ENCODE data around the gene CA12.

DNA sequence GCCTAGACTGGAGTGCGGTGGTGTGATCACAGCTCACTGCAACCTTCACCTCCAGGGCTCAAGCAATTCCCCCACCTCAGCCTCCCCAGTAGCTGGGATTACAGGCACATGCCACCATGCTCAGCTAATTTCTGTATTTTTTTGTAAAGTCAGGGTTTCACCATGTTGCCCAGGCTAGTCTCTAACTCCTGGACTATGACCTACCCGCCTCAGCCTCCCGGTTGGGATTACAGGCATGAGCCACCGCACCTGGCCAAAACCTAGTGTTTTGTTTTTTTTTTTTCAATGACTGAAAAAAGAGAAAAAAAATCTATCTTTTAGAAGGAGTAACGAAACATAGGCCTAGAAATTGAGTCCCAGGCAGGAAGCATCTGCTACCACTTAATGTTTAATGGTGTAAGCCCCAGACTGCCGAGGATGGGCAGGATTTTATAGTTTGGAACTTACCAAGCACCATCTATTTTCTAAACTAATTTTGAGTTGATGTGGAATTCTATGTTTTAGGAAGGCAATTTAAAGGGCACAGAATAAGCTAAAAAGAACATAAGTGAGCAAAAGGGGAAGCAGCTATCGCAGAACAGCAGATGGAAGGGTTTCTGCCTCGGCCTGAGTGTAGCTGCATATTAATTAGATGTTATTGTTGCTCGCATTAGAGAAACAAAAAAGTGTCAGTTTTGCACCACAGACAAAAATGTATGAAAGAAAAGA is 24.2 kb upstream of the CA12 start:
- TF ChIP-seq, protein P1, sequence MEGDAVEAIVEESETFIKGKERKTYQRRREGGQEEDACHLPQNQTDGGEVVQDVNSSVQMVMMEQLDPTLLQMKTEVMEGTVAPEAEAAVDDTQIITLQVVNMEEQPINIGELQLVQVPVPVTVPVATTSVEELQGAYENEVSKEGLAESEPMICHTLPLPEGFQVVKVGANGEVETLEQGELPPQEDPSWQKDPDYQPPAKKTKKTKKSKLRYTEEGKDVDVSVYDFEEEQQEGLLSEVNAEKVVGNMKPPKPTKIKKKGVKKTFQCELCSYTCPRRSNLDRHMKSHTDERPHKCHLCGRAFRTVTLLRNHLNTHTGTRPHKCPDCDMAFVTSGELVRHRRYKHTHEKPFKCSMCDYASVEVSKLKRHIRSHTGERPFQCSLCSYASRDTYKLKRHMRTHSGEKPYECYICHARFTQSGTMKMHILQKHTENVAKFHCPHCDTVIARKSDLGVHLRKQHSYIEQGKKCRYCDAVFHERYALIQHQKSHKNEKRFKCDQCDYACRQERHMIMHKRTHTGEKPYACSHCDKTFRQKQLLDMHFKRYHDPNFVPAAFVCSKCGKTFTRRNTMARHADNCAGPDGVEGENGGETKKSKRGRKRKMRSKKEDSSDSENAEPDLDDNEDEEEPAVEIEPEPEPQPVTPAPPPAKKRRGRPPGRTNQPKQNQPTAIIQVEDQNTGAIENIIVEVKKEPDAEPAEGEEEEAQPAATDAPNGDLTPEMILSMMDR (conservative IDR thresholded peaks at IDR 0.05; ENCODE audit: low read length), result no peak
- no peak for TF ChIP-seq EZH2phosphoT487 (IDR thresholded peaks at IDR 0.05; ENCODE audit: borderline replicate concordance)
